ENCODE data around the gene CD70.

- TF ChIP-seq CTCF (IDR thresholded peaks at IDR 0.05) (no peak), POLR2A (IDR thresholded peaks at IDR 0.05) (no peak)
These were observed 2.9 kb upstream of the CD70 start for GRCh38 chr19:6593651-6594416.

Data from testis (tissue), 2 donors.